PC-9 (cell line): ENCODE measurements around the gene LMO7. TPM values are rescaled to one million over a fixed set of nuclear protein-coding genes. Genes with fewer than 3 reads are reported as not detected.

Source experiments
- BruUV-seq: library from RNA; stranded (reverse); fragments of 400-500 nt; replicated peaks from 2 replicates; lab custom pipeline; 2021; lab: Mats Ljungman, UMichigan
- CTCF ChIA-PET: fragments of 300-600 bp; sonication (Branson Sonifier 250); formaldehyde crosslinking; loops from one replicate; lab custom pipeline; 2022; ENCODE audit warnings: antibody characterized with exemption; lab: Charles Lee
- POLR2A ChIA-PET: fragments of 300-600 bp; sonication (Branson Sonifier 250); formaldehyde crosslinking; loops from one replicate; lab custom pipeline; 2022; ENCODE audit warnings: antibody characterized with exemption; ENCODE audit not compliant: unreplicated experiment; lab: Charles Lee
- DNase-seq, 2 experiments: peaks; one replicate each; pipeline versions ENCODE4 v3.0.0 to v3.0.0-alpha.2; 2015 to 2022; ENCODE audit warnings: mixed read lengths in 1 of 2
- H2AFZ ChIP-seq: fragments of 200-600 bp; sonication (generic); 2 replicates; pipeline ENCODE4 v1.8.1; 2017; ENCODE audit warnings: antibody characterized with exemption
- H3F3A ChIP-seq: fragments of 200-600 bp; sonication (generic); 2 replicates; pipeline ENCODE4 v1.8.1; 2017; ENCODE audit warnings: antibody characterized with exemption, mild to moderate bottlenecking, low read depth; ENCODE audit not compliant: insufficient read depth
- H3K27ac ChIP-seq: fragments of 200-600 bp; sonication (generic); 2 replicates; pipeline ENCODE4 v1.6.1; 2016; ENCODE audit warnings: mixed run types
- H3K27me3 ChIP-seq: fragments of 200-600 bp; sonication (generic); 2 replicates; pipeline ENCODE4 v1.6.1; 2016; ENCODE audit warnings: low read depth, mixed run types; ENCODE audit not compliant: insufficient read depth
- H3K36me3 ChIP-seq: fragments of 200-600 bp; sonication (generic); 2 replicates; pipeline ENCODE4 v1.6.1; 2016; ENCODE audit warnings: low read depth, mixed run types
- H3K4me1 ChIP-seq: fragments of 200-600 bp; sonication (generic); replicated peaks from 2 replicates; pipeline ENCODE4 v1.6.1; 2016; ENCODE audit warnings: mixed run types; ENCODE audit not compliant: insufficient read depth
- H3K4me2 ChIP-seq: fragments of 200-600 bp; sonication (generic); 2 replicates; pipeline ENCODE4 v1.6.1; 2017; ENCODE audit warnings: mixed run types
- H3K4me3 ChIP-seq: fragments of 200-600 bp; sonication (generic); 2 replicates; pipeline ENCODE4 v1.6.1; 2016; ENCODE audit warnings: mixed run types
- H3K79me2 ChIP-seq: fragments of 200-600 bp; sonication (generic); 2 replicates; pipeline ENCODE4 v1.6.1; 2017; ENCODE audit warnings: low read depth, mixed run types
- H3K9me2 ChIP-seq: fragments of 200-600 bp; sonication (generic); 2 replicates; pipeline ENCODE4 v1.8.1; 2017; ENCODE audit warnings: mild to moderate bottlenecking; ENCODE audit not compliant: insufficient read depth
- H3K9me3 ChIP-seq: fragments of 200-600 bp; sonication (generic); 2 replicates; pipeline ENCODE4 v1.8.1; 2016; ENCODE audit warnings: low read depth; ENCODE audit not compliant: insufficient read depth
- H4K20me1 ChIP-seq: fragments of 200-600 bp; sonication (generic); 2 replicates; pipeline ENCODE4 v1.8.1; 2017; ENCODE audit not compliant: insufficient read depth
- CTCF ChIP-seq: fragments of 200-600 bp; sonication (generic); conservative IDR thresholded peaks from 2 replicates; pipeline ENCODE4 v1.6.1; 2017; ENCODE audit warnings: mixed run types, antibody characterized with exemption, mild to moderate bottlenecking, moderate library complexity
- EZH2 ChIP-seq: fragments of 200-600 bp; sonication (generic); IDR thresholded peaks from 2 replicates; pipeline ENCODE4 v1.8.0; 2017; ENCODE audit warnings: antibody characterized with exemption, low read depth
- intact Hi-C: fragments of 100-400 bp; cut with micrococcal nuclease; formaldehyde crosslinking; loops from one replicate; pipeline ENCODE4 v1.10.0; 2022; ENCODE audit not compliant: unreplicated experiment
- total RNA-seq: library from RNA; stranded (reverse); gene quantifications from 2 replicates; pipeline ENCODE4 v1.2.3, GENCODE V29; 2021

Gene LMO7
- total RNA-seq, 1 experiment from 2014 or later = 93.0 TPM

GRCh38 chr13:75901501-75901900, 265.4 kb downstream of the LMO7 start:
- H2AFZ ChIP-seq = peak overlapping the region; percentile 60; the same call in 1 of the 2 replicates
- POLR2A ChIA-PET = no interaction called here
- BruUV-seq = no TSS peak

GRCh38 chr13:75902166-75903104, 266.3 kb downstream of the LMO7 start:
- TF ChIP-seq CTCF (no peak), EZH2 (no peak)

More at GRCh38 chr13:75901501-75901900, 265.4 kb downstream of the LMO7 start:
- Histone ChIP-seq H3K27me3 (no peaks in the 10 kb centered on the region), H3K36me3 (no peaks in the 10 kb centered on the region), H3K4me3 (no peak overlapping the region), H3K4me2 (no peak overlapping the region), H3K27ac (no peak overlapping the region), H3K79me2 (no peaks in the 10 kb centered on the region), H3K9me2 (no peaks in the 10 kb centered on the region), H3K4me1 (no peaks in the 10 kb centered on the region), H4K20me1 (no peaks in the 10 kb centered on the region), H3K9me3 (no peaks in the 10 kb centered on the region), H3F3A (no peaks in the 10 kb centered on the region)
- CTCF ChIA-PET = interaction anchor here (0.5 kb wide), 1 partner anchor 137 kb away, joined by 3 read pairs; no protein-coding TSS in a partner anchor
- intact Hi-C loops = no loop called here
- no peak for DNase-seq
- no peak for TF ChIP-seq EZH2
- no peak for TF ChIP-seq CTCF

GRCh38 chr13:75904012-75904411, 267.9 kb downstream of the LMO7 start:
- H4K20me1 ChIP-seq = no peaks in the 10 kb centered on the region
- no peak for DNase-seq
- H3K4me1 ChIP-seq = no peaks in the 10 kb centered on the region
- CTCF ChIA-PET = no interaction called here
- H3K36me3 ChIP-seq = no peaks in the 10 kb centered on the region
- no peak overlapping the region for H3K4me3 ChIP-seq
- POLR2A ChIA-PET = interaction anchor here (0.6 kb wide), 1 partner anchor 177 kb away, joined by 3 read pairs; no protein-coding TSS in a partner anchor
- no TSS peak for BruUV-seq
- no peak overlapping the region for H3K27ac ChIP-seq
- no peaks in the 10 kb centered on the region for H3K79me2 ChIP-seq
- no peaks in the 10 kb centered on the region for H3F3A ChIP-seq
- no peaks in the 10 kb centered on the region for H3K9me2 ChIP-seq
- H3K27me3 ChIP-seq = no peaks in the 10 kb centered on the region
- no peaks in the 10 kb centered on the region for H3K9me3 ChIP-seq
- H2AFZ ChIP-seq = no peak overlapping the region
- TF ChIP-seq EZH2 = no peak
- TF ChIP-seq CTCF = no peak
- H3K4me2 ChIP-seq = no peak overlapping the region
- intact Hi-C loops = no loop called here

More at GRCh38 chr13:75902166-75903104, 266.3 kb downstream of the LMO7 start:
- H3K9me2 ChIP-seq = no peaks in the 10 kb centered on the region
- H3K79me2 ChIP-seq = no peaks in the 10 kb centered on the region
- no peaks in the 10 kb centered on the region for H3F3A ChIP-seq
- no peak overlapping the region for H3K27ac ChIP-seq
- POLR2A ChIA-PET = no interaction called here
- H2AFZ ChIP-seq = peak overlapping the region; percentile 60; the same call in 1 of the 2 replicates
- no TSS peak for BruUV-seq
- no peak overlapping the region for H3K4me2 ChIP-seq
- no peaks in the 10 kb centered on the region for H3K27me3 ChIP-seq
- H4K20me1 ChIP-seq = no peaks in the 10 kb centered on the region
- CTCF ChIA-PET = no interaction called here
- no peaks in the 10 kb centered on the region for H3K9me3 ChIP-seq
- no peak overlapping the region for H3K4me3 ChIP-seq
- H3K4me1 ChIP-seq = no peaks in the 10 kb centered on the region
- no peak for DNase-seq
- no peaks in the 10 kb centered on the region for H3K36me3 ChIP-seq
- intact Hi-C loops = no loop called here
